ENCODE results near the gene EMC7.

DNA sequence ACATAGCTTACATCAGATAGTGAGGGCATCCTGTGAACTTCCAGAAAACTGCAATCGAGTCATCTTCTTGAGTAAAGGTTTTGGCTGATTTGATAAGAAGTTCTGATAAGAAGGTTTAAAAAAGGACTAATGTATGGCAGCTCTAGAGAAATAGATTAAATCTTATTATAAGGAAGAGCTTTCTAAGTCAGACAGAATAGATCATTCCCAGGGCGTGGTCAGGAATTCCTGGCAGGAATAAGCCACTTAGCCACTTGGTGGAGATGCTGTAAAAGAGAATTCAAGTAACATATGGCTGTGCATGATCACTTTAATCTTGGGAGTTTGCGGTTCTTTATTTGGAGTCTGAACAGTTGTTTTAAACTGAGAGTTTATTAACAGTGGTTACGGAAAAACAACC lies 17.6 kb upstream of the EMC7 start:
- TF ChIP-seq CTBP1 (IDR thresholded peaks at IDR 0.05; ENCODE audit: borderline replicate concordance): no peak
- TF ChIP-seq BHLHE40 (IDR thresholded peaks at IDR 0.05; ENCODE audit: borderline replicate concordance): no peak
- no peak for TF ChIP-seq L3MBTL2 (conservative IDR thresholded peaks at IDR 0.05)
- TF ChIP-seq FOXM1 (IDR thresholded peaks at IDR 0.05; ENCODE audit: borderline replicate concordance): no peak
